Measurements from ENCODE around the gene FATE1.
A peak's percentile ranks its signal among the peaks of the same experiment; 100 is the strongest.
"Not testable (repeated sequence)": the region's sequence is repeated elsewhere in the genome, so short reads cannot be mapped to it uniquely, and the experiment has no call there.

Gene FATE1

GRCh38 chrX:151715752-151716151 is at the start of gene FATE1:
Gene FATE1 (plus strand): TSS chrX:151716035. CDS start chrX:151716120, 85 bp downstream.
- DNase-seq: no peak

- DNase-seq: no peak
Measured at GRCh38 chrX:151675121-151675746, 40.6 kb upstream of the FATE1 start.

GRCh38 chrX:151676196-151676595 is 39.6 kb upstream of the FATE1 start:
- DNase-seq: no peak

GRCh38 chrX:151679798-151680402 is 35.9 kb upstream of the FATE1 start:
- no peak for DNase-seq

GRCh38 chrX:151680805-151681204 is 35.0 kb upstream of the FATE1 start:
- DNase-seq: peak; percentile 46

- no peak for DNase-seq
Measured at GRCh38 chrX:151687635-151688034, 28.2 kb upstream of the FATE1 start.

- no peak for DNase-seq
Measured at GRCh38 chrX:151688695-151689094, 27.1 kb upstream of the FATE1 start.

GRCh38 chrX:151692825-151693224 is 23.0 kb upstream of the FATE1 start:
- no peak for DNase-seq

- no peak for DNase-seq
Measured at GRCh38 chrX:151694121-151694520, 21.7 kb upstream of the FATE1 start.

- DNase-seq: no peak
Measured at GRCh38 chrX:151694661-151695582, 20.9 kb upstream of the FATE1 start, which contains the start of gene PRRG3. Gene PRRG3 (plus strand): TSS chrX:151695458. CDS start chrX:151698815, 3,357 bp downstream.

- no peak for DNase-seq
Measured at GRCh38 chrX:151695583-151696340, 20.1 kb upstream of the FATE1 start.

GRCh38 chrX:151697082-151697481 is 18.8 kb upstream of the FATE1 start:
- DNase-seq: not testable (repeated sequence)

- no peak for DNase-seq
Measured at GRCh38 chrX:151697522-151697921, 18.3 kb upstream of the FATE1 start.

- DNase-seq: no peak
Measured at GRCh38 chrX:151698485-151698884, 17.4 kb upstream of the FATE1 start.

- no peak for DNase-seq
Measured at GRCh38 chrX:151699746-151700145, 16.1 kb upstream of the FATE1 start.

GRCh38 chrX:151700581-151700980 is 15.3 kb upstream of the FATE1 start:
- no peak for DNase-seq

GRCh38 chrX:151701071-151701470 is 14.8 kb upstream of the FATE1 start:
- no peak for DNase-seq

- no peak for DNase-seq
Measured at GRCh38 chrX:151701531-151701930, 14.3 kb upstream of the FATE1 start.

GRCh38 chrX:151702026-151702714 is 13.7 kb upstream of the FATE1 start:
- DNase-seq: no peak

- DNase-seq: no peak
Measured at GRCh38 chrX:151702741-151703340, 13.0 kb upstream of the FATE1 start.

- no peak for DNase-seq
Measured at GRCh38 chrX:151703487-151703886, 12.3 kb upstream of the FATE1 start.

All from activated naive CD4-positive, alpha-beta T cell treated with anti-CD3 and anti-CD28 coated beads, Interleukin-2, amount 50 U/mL, for 16 hours (primary cell).